Upper lobe of left lung (tissue), 4 donors: ENCODE data around the gene EPHB1.

ENCODE experiments used
- CTCF ChIP-seq, 6 experiments: fragments of 450-650 bp in 4 of 6; fragments of 200-600 bp in 2 of 6; sonication (generic) in 2 of 6; IDR thresholded peaks; one replicate each; pipeline ENCODE4 v1.5.1; 2016 to 2019; ENCODE audit warnings: antibody characterized with exemption in 6 of 6
- EP300 ChIP-seq, 4 donors: sonication (generic); formaldehyde crosslinking; IDR thresholded peaks; one replicate each; pipeline ENCODE4 v1.5.1; 2017; ENCODE audit warnings: antibody characterized with exemption in 4 of 4, control low read depth in 2 of 4
- POLR2A ChIP-seq, 4 donors: fragments of 450-650 bp; IDR thresholded peaks; one replicate each; pipeline ENCODE4 v1.5.1; 2016 to 2017; ENCODE audit warnings: antibody characterized with exemption in 4 of 4, mild to moderate bottlenecking in 2 of 4
- POLR2AphosphoS5 ChIP-seq, 2 donors: sonication (generic); formaldehyde crosslinking; IDR thresholded peaks; one replicate each; pipeline ENCODE4 v1.5.1; 2017; ENCODE audit warnings: antibody characterized with exemption in 2 of 2

- TF ChIP-seq CTCF (IDR thresholded peaks at IDR 0.05) (no peak), POLR2AphosphoS5 (IDR thresholded peaks at IDR 0.05) (no peak), EP300 (IDR thresholded peaks at IDR 0.05) (no peak), POLR2A (IDR thresholded peaks at IDR 0.05) (no peak)
Observed at GRCh38 chr3:135172191-135172869, 377.3 kb downstream of the EPHB1 start.
